ENCODE measurements around the gene BAG3. TPM values are rescaled to one million over a fixed set of nuclear protein-coding genes. Genes with fewer than 3 reads are reported as not detected.

Gene BAG3
- total and polyA plus RNA-seq, 10 donors, result 2.1 to 36.0 (median 16.7) TPM

DNA sequence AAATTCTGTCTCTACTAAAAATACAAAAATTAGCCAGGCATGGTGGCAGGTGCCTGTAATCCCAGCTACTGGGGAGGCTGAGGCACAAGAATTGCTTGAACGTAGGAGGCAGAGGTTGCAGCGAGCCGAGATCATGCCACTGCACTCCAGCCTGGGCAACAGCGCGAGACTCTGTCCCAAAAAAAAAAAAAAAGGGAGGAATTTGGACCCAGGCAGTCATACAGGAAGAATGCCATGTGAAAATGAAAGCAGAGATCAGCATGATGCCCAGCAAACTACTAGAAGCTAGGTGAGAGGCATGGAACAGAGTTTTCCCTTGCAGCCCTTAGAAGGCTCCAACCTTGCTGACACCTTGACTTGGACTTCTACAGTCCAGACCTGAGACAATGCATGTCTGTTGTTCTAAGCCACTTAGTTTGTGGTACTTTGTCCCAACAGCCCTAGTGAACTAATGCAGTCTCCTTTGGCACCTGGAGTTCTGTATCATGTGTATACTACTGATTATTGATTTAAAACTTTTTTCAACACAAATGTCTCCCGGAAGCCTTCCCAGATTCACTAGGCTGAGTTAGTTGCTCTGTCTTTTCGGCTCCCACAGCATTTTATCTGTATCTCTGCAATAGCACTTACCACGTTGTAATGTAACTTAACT is 10.2 kb upstream of the BAG3 start:
- H3K9me3 ChIP-seq, result peaks cover 0 to 21% (median 14%) of the 10 kb centered on the region in 8 donors
- no peak for TF ChIP-seq POLR2AphosphoS5 (IDR thresholded peaks at IDR 0.05)
- TF ChIP-seq, protein P1, sequence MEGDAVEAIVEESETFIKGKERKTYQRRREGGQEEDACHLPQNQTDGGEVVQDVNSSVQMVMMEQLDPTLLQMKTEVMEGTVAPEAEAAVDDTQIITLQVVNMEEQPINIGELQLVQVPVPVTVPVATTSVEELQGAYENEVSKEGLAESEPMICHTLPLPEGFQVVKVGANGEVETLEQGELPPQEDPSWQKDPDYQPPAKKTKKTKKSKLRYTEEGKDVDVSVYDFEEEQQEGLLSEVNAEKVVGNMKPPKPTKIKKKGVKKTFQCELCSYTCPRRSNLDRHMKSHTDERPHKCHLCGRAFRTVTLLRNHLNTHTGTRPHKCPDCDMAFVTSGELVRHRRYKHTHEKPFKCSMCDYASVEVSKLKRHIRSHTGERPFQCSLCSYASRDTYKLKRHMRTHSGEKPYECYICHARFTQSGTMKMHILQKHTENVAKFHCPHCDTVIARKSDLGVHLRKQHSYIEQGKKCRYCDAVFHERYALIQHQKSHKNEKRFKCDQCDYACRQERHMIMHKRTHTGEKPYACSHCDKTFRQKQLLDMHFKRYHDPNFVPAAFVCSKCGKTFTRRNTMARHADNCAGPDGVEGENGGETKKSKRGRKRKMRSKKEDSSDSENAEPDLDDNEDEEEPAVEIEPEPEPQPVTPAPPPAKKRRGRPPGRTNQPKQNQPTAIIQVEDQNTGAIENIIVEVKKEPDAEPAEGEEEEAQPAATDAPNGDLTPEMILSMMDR (IDR thresholded peaks at IDR 0.05 in 8 of 11, conservative IDR thresholded peaks at IDR 0.05 in 3 of 11), result no peak
- TF ChIP-seq POLR2A (IDR thresholded peaks at IDR 0.05), result no peak
- H3K36me3 ChIP-seq, result no peaks in the 10 kb centered on the region
- DNase-seq, result peak; percentile 14
- no peak overlapping the region for H3K4me3 ChIP-seq
- 86 to 93% (median 88%) methylated on average over 8 of the region's 8 CpGs for WGBS, 5 donors
- no peaks in the 10 kb centered on the region for H3K27me3 ChIP-seq (replicated peaks in 1 of 7)
- intact Hi-C loops (cut with DNase I; ENCODE audit: low total_unique reads), result no loop called here
- H3K4me1 ChIP-seq, result peaks cover 0 to 14% (median 0%) of the 10 kb centered on the region in 6 donors
- H3K27ac ChIP-seq, result no peak overlapping the region

DNA sequence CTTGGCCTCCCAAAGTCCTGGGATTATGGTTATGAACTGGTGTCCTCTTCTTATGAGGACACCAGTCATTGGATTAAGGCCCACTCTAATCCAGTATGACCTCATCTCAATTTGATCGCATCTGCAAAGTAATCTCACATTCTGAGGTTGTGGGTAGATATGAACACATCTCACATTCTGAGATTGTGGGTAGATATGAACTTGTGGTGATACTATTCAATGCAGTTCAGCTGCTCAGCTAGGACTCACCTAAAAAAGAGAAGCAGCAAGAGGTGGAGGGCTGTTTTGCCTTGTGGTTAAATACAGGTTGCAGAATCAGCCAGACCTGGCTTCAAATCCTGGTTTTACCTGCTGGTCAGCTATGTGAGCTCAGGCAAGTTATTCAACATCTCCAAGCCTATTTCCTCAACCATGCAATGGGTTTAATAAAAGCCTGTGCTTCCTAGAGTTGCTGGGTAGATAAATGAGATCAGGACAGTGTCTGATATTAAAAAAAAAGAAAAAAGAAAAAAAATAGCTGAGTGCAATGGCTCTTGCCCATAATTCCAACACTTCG is 8.5 kb upstream of the BAG3 start:
- Histone ChIP-seq H3K9me3 (peaks cover 0 to 22% (median 14%) of the 10 kb centered on the region in 8 donors), H3K27ac (no peak overlapping the region), H3K36me3 (no peaks in the 10 kb centered on the region), H3K4me3 (no peak overlapping the region), H3K4me1 (peaks cover 0 to 14% (median 0%) of the 10 kb centered on the region in 6 donors), H3K27me3 (replicated peaks in 1 of 7) (no peaks in the 10 kb centered on the region)
- DNase-seq, result no peak
- intact Hi-C loops (cut with DNase I; ENCODE audit: low total_unique reads), result no loop called here
- 78 to 86% (median 83%) methylated on average over 2 of the region's 2 CpGs for WGBS, 5 donors
- TF ChIP-seq POLR2AphosphoS5 (IDR thresholded peaks at IDR 0.05) (no peak), POLR2A (IDR thresholded peaks at IDR 0.05) (no peak)
- TF ChIP-seq, protein P1 (IDR thresholded peaks at IDR 0.05 in 8 of 11, conservative IDR thresholded peaks at IDR 0.05 in 3 of 11), result no peak

DNA sequence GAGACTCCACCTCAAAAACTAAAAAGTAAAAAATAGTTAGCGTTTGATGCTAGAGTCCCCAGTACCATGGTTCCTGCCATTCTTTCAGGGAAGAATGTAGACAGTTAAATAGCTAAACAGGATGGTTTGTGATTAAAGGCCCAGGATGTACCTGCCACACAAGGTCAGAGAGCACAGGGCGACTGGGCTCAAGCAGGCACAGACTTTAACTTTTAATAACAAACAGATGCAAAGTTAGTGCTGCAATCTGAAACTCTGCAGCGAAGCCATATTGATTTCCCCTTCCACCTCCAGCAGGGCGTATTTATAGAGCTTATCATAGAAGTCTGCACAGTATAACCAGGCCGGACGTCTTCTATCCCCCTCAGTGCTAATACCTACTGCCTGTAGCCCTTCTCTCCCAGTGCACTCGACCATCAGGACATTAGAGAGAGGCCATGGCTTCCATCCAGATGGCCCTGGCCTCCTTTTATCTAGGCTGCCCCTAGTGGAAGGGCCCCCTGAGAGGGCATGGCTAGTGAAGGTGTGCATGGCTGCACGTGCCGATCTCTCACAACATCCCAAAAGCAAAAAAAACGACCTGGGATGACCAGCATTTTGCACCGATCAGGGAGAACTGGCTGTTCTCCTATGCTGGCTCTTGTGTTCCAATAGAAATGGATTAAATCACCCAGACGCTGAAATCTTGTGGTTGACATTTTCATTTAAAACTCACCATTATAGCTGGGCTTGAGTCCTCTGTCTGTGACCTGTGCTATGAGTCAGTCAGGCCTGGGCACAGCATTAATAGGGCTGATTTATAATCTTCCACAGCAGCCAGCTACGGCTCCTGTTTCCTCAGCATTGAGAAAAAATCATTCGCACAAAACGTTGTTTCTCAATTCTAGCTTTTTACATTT is 7.6 kb upstream of the BAG3 start:
- intact Hi-C loops (cut with DNase I; ENCODE audit: low total_unique reads), result no loop called here
- peak; percentile 12 for DNase-seq
- 80 to 88% (median 85%) methylated on average over 15 of the region's 15 CpGs for WGBS, 5 donors
- H3K4me1 ChIP-seq, result peaks cover 0 to 14% (median 0%) of the 10 kb centered on the region in 6 donors
- H3K9me3 ChIP-seq, result peaks cover 0 to 22% (median 14%) of the 10 kb centered on the region in 8 donors
- no peaks in the 10 kb centered on the region for H3K36me3 ChIP-seq
- TF ChIP-seq, protein P1 (IDR thresholded peaks at IDR 0.05 in 8 of 11, conservative IDR thresholded peaks at IDR 0.05 in 3 of 11), result no peak
- no peak for TF ChIP-seq POLR2AphosphoS5 (IDR thresholded peaks at IDR 0.05)
- no peak for TF ChIP-seq POLR2A (IDR thresholded peaks at IDR 0.05)
- H3K4me3 ChIP-seq, result no peak overlapping the region
- H3K27me3 ChIP-seq (replicated peaks in 1 of 7), result no peaks in the 10 kb centered on the region
- no peak overlapping the region for H3K27ac ChIP-seq
